HepG2 (cell line): Measurements from ENCODE around the gene PFKL. TPM values are rescaled to one million over a fixed set of nuclear protein-coding genes. Genes with fewer than 3 reads are reported as not detected.

Source experiments
- ARNTL ChIP-seq: sonication (generic); formaldehyde crosslinking; IDR thresholded peaks from 2 replicates; pipeline ENCODE4 v1.4.0; 2020; ENCODE audit warnings: mild to moderate bottlenecking, missing genetic modification reagents
- ATF6 ChIP-seq: sonication (generic); formaldehyde crosslinking; conservative IDR thresholded peaks from 2 replicates; pipeline ENCODE4 v1.4.0; 2020; ENCODE audit warnings: missing genetic modification reagents
- CBX5 ChIP-seq: sonication (generic); formaldehyde crosslinking; IDR thresholded peaks from 2 replicates; pipeline ENCODE4 v1.4.0; 2020; ENCODE audit warnings: missing genetic modification reagents, borderline replicate concordance
- CEBPB ChIP-seq: IDR thresholded peaks from 2 replicates; pipeline ENCODE4 v1.6.1; 2011; ENCODE audit warnings: low read depth, low read length, improper control_type of control experiment, borderline replicate concordance
- GATAD1 ChIP-seq: IDR thresholded peaks from 2 replicates; pipeline ENCODE4 v1.6.1; 2016; ENCODE audit warnings: missing genetic modification reagents, missing compliant biosample characterization
- IRF2 ChIP-seq: IDR thresholded peaks from 2 replicates; pipeline ENCODE4 v1.6.1; 2018; ENCODE audit warnings: missing genetic modification reagents, missing compliant biosample characterization
- JUN ChIP-seq: sonication (generic); formaldehyde crosslinking; IDR thresholded peaks from 2 replicates; pipeline ENCODE4 v1.4.0; 2020; ENCODE audit warnings: mild to moderate bottlenecking, missing genetic modification reagents
- MAFK ChIP-seq, 2 experiments: IDR thresholded peaks in 1 of 2; conservative IDR thresholded peaks in 1 of 2; 2 replicates each; pipeline ENCODE4 v1.6.1; 2011; ENCODE audit warnings: improper control_type of control experiment in 2 of 2, low read length in 2 of 2
- PCBP1 ChIP-seq: fragments of 200-400 bp; formaldehyde crosslinking; IDR thresholded peaks from 2 replicates; pipeline ENCODE4 v1.6.1; 2017; ENCODE audit warnings: mild to moderate bottlenecking, low read depth, low read length, borderline replicate concordance
- POLR2G ChIP-seq: fragments of 200-400 bp; formaldehyde crosslinking; IDR thresholded peaks from 2 replicates; pipeline ENCODE4 v1.6.1; 2018; ENCODE audit warnings: mild to moderate bottlenecking, low read depth, low read length, moderate library complexity
- SOX5 ChIP-seq: IDR thresholded peaks from 2 replicates; pipeline ENCODE4 v1.6.1; 2016; ENCODE audit warnings: borderline replicate concordance
- ZC3H13 ChIP-seq: sonication (generic); formaldehyde crosslinking; IDR thresholded peaks from 2 replicates; pipeline ENCODE4 v1.8.1; 2023; ENCODE audit warnings: mild to moderate bottlenecking, missing genetic modification reagents, moderate library complexity
- ZNF317 ChIP-seq: sonication (generic); formaldehyde crosslinking; IDR thresholded peaks from 2 replicates; pipeline ENCODE4 v1.5.0; 2020; ENCODE audit warnings: mild to moderate bottlenecking, missing genetic modification reagents
- polyA plus RNA-seq, 8 experiments: library from polyadenylated mRNA; depleted of rRNA in 3 of 8; stranded (reverse) in 7 of 8; unstranded in 1 of 8; fragments of >200 nt; fragmentation: Illumina TruSeq in 4 of 8; extraction: Trizol in 4 of 8; gene quantifications; 2 replicates each; pipeline versions ENCODE4 v1.2.1 to v1.2.3, GENCODE V29; 2011 to 2016; ENCODE audit warnings: low read depth in 4 of 8, missing spikeins in 1 of 8, mixed read lengths in 1 of 8; ENCODE audit not compliant: insufficient read depth in 1 of 8
- total RNA-seq, 5 experiments: library from RNA; depleted of rRNA; stranded (reverse); fragments of >200 nt; fragmentation: Illumina TruSeq; extraction: Trizol; gene quantifications; 2 replicates each; pipeline ENCODE4 v1.2.3, GENCODE V29; 2016; ENCODE audit warnings: low read depth in 1 of 5
- TF ChIP-seq, protein P1 (sequence below): sonication (generic); formaldehyde crosslinking; IDR thresholded peaks from 2 replicates; pipeline ENCODE4 v1.8.0; 2022; ENCODE audit warnings: mild to moderate bottlenecking, missing genetic modification reagents, moderate library complexity
- TF ChIP-seq, protein P2 (sequence below): sonication (generic); formaldehyde crosslinking; IDR thresholded peaks from 2 replicates; pipeline ENCODE4 v1.4.0; 2020; ENCODE audit warnings: mild to moderate bottlenecking, missing genetic modification reagents
- TF ChIP-seq, protein P3 (sequence below): sonication (generic); formaldehyde crosslinking; IDR thresholded peaks from 2 replicates; pipeline ENCODE4 v1.4.0; 2020; ENCODE audit warnings: missing genetic modification reagents
- TF ChIP-seq, protein P4 (sequence below): IDR thresholded peaks from 2 replicates; pipeline ENCODE4 v1.6.1; 2012; ENCODE audit warnings: low read depth, low read length, improper control_type of control experiment

The PFKL gene
- total and polyA plus RNA-seq, 2 of the 13 experiments (the other 11 are each of a cell fraction or from before 2014, with no cell fraction given), result 92.8 to 106 TPM

GRCh38 chr21:44310628-44311507 lies 11.0 kb downstream of the PFKL start (continued):
- TF ChIP-seq, protein P1, sequence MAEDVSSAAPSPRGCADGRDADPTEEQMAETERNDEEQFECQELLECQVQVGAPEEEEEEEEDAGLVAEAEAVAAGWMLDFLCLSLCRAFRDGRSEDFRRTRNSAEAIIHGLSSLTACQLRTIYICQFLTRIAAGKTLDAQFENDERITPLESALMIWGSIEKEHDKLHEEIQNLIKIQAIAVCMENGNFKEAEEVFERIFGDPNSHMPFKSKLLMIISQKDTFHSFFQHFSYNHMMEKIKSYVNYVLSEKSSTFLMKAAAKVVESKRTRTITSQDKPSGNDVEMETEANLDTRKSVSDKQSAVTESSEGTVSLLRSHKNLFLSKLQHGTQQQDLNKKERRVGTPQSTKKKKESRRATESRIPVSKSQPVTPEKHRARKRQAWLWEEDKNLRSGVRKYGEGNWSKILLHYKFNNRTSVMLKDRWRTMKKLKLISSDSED (CRISPR knock-in tag), result 0 out of 2 replicates have a peak, but pooled peaks have one; percentile 51
- TF ChIP-seq, protein P2, sequence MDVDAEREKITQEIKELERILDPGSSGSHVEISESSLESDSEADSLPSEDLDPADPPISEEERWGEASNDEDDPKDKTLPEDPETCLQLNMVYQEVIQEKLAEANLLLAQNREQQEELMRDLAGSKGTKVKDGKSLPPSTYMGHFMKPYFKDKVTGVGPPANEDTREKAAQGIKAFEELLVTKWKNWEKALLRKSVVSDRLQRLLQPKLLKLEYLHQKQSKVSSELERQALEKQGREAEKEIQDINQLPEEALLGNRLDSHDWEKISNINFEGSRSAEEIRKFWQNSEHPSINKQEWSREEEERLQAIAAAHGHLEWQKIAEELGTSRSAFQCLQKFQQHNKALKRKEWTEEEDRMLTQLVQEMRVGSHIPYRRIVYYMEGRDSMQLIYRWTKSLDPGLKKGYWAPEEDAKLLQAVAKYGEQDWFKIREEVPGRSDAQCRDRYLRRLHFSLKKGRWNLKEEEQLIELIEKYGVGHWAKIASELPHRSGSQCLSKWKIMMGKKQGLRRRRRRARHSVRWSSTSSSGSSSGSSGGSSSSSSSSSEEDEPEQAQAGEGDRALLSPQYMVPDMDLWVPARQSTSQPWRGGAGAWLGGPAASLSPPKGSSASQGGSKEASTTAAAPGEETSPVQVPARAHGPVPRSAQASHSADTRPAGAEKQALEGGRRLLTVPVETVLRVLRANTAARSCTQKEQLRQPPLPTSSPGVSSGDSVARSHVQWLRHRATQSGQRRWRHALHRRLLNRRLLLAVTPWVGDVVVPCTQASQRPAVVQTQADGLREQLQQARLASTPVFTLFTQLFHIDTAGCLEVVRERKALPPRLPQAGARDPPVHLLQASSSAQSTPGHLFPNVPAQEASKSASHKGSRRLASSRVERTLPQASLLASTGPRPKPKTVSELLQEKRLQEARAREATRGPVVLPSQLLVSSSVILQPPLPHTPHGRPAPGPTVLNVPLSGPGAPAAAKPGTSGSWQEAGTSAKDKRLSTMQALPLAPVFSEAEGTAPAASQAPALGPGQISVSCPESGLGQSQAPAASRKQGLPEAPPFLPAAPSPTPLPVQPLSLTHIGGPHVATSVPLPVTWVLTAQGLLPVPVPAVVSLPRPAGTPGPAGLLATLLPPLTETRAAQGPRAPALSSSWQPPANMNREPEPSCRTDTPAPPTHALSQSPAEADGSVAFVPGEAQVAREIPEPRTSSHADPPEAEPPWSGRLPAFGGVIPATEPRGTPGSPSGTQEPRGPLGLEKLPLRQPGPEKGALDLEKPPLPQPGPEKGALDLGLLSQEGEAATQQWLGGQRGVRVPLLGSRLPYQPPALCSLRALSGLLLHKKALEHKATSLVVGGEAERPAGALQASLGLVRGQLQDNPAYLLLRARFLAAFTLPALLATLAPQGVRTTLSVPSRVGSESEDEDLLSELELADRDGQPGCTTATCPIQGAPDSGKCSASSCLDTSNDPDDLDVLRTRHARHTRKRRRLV (CRISPR knock-in tag), result no peak
- TF ChIP-seq ATF6 (no peak), GATAD1 (CRISPR knock-in tag) (no peak), ZNF317 (no peak), ZC3H13 (CRISPR knock-in tag) (no peak), SOX5 (CRISPR knock-in tag) (no peak), ARNTL (CRISPR knock-in tag) (no peak), CBX5 (CRISPR knock-in tag) (no peak), JUN (CRISPR knock-in tag) (no peak), POLR2G (no peak), CEBPB (no peak), IRF2 (CRISPR knock-in tag) (no peak), PCBP1 (no peak), MAFK (conservative IDR thresholded peaks at IDR 0.05 in 1 of 2, IDR thresholded peaks at IDR 0.05 in 1 of 2; ENCODE audit: low read length in 2 of 2) (no peak)
- TF ChIP-seq, protein P3, sequence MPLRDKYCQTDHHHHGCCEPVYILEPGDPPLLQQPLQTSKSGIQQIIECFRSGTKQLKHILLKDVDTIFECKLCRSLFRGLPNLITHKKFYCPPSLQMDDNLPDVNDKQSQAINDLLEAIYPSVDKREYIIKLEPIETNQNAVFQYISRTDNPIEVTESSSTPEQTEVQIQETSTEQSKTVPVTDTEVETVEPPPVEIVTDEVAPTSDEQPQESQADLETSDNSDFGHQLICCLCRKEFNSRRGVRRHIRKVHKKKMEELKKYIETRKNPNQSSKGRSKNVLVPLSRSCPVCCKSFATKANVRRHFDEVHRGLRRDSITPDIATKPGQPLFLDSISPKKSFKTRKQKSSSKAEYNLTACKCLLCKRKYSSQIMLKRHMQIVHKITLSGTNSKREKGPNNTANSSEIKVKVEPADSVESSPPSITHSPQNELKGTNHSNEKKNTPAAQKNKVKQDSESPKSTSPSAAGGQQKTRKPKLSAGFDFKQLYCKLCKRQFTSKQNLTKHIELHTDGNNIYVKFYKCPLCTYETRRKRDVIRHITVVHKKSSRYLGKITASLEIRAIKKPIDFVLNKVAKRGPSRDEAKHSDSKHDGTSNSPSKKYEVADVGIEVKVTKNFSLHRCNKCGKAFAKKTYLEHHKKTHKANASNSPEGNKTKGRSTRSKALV (CRISPR knock-in tag), result no peak
- TF ChIP-seq, protein P4, sequence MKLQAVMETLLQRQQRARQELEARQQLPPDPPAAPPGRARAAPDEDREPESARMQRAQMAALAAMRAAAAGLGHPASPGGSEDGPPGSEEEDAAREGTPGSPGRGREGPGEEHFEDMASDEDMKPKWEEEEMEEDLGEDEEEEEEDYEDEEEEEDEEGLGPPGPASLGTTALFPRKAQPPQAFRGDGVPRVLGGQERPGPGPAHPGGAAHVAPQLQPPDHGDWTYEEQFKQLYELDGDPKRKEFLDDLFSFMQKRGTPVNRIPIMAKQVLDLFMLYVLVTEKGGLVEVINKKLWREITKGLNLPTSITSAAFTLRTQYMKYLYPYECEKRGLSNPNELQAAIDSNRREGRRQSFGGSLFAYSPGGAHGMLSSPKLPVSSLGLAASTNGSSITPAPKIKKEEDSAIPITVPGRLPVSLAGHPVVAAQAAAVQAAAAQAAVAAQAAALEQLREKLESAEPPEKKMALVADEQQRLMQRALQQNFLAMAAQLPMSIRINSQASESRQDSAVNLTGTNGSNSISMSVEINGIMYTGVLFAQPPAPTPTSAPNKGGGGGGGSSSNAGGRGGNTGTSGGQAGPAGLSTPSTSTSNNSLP, result no peak
